ENCODE data around the gene MYO16.

DNA sequence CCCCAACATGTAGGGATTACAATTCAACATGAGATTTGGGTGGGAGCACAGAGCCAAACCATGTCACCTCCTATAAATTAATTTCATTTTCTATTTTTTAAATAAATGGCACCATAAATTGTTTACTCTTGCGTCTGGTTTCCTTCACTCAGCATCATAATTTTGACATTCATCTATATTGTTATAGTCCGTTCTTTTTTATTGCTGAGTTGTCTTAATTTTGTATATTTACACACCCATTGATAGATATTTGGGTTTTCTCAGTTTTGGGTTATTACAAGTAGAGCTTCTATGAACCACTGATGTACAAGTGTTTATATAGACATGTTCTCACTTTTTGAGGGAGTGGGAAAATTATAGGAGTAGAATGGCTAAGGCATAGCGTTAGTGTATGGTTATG, 445.4 kb downstream of the MYO16 start:
- TF ChIP-seq, protein P1, sequence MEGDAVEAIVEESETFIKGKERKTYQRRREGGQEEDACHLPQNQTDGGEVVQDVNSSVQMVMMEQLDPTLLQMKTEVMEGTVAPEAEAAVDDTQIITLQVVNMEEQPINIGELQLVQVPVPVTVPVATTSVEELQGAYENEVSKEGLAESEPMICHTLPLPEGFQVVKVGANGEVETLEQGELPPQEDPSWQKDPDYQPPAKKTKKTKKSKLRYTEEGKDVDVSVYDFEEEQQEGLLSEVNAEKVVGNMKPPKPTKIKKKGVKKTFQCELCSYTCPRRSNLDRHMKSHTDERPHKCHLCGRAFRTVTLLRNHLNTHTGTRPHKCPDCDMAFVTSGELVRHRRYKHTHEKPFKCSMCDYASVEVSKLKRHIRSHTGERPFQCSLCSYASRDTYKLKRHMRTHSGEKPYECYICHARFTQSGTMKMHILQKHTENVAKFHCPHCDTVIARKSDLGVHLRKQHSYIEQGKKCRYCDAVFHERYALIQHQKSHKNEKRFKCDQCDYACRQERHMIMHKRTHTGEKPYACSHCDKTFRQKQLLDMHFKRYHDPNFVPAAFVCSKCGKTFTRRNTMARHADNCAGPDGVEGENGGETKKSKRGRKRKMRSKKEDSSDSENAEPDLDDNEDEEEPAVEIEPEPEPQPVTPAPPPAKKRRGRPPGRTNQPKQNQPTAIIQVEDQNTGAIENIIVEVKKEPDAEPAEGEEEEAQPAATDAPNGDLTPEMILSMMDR (IDR thresholded peaks at IDR 0.05), result no peak
- TF ChIP-seq POLR2A (IDR thresholded peaks at IDR 0.05), result no peak
